Activated CD4-positive, alpha-beta T cell treated with anti-CD3 and anti-CD28 coated beads, Interleukin-2, amount 50 U/mL, for 48 hours (primary cell): ENCODE measurements around the gene PPP1R13L.
"Not testable (repeated sequence)": the region's sequence is repeated elsewhere in the genome, so short reads cannot be mapped to it uniquely, and the experiment has no call there.

ENCODE experiments used
- DNase-seq, 2 experiments: peaks; one replicate each; pipeline ENCODE4 v3.0.0-alpha.2; 2020

The PPP1R13L gene

DNA sequence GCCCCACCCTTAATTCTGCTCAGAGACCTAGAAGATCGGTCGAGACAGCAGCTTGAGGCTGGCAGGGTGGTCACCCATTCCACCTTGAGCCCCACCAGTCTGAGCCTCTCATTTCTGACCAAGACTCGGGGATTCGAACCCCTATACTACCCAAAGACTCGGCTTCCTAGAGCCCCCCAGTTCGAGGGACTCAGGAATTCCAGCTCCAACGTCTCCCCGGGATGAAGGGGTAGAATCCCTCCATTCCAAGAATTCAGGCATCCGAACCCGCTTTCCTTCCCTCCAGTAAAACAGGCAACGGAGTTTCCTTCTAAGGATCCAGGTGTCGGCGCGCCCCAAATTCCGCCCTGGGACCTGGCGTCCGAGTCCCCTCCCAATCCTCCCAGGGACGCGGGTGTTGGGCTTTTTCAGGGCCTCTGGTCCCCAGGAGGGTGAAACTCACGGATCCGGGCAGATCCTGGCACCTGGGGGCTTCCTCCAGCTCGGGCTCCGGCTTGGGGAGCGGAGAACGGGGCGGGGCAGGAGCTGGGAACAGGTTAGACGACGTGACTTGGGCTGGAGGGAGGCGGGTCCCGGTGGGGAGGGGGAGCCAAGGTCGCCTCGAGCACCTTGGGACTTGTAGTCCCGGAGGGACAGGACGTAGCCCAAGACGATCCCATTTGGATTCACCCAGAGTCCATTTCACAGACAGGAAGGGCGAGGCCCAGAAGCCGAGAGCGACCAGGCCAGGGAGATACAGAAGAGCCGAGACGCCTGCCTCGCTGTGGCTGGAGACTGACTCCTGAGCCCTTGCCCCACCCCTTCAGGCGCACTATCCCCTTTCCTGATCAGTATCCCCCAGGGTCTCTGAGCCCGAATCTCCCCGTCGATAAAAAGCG is at the start of gene PPP1R13L:
TSS of gene PPP1R13L (minus strand) at position 513 of the 878 bp plus-strand sequence. CDS start 6,751 bp downstream, outside the sequence.
- peak; percentile 74 to 81 for DNase-seq

DNA sequence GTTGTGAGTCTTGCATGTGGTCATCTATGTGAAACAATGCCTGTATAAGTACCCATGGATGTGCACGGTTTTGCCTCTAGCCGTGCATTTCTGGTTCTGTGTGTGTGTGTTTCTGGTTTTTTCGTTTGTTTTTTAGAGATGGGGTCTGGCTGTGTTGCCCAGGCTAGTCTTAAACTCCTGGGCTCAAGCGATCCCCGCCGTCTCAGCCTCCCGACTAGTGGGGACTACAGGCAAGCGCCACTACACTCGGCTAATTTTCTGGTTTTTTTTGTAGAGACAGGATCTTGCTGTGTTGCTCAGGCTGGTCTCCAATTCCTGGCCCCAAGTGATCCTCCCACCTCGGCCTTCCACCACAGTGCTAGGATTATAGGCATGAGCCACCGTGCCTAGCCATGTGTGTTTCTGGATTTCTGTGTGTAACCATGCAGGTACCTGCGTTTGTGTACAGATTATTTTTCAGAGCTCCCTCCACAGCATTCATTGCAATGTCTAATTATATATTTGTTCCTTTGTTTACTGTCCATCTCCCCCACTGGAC is 47.0 kb upstream of the PPP1R13L start:
- DNase-seq, result no peak

DNA sequence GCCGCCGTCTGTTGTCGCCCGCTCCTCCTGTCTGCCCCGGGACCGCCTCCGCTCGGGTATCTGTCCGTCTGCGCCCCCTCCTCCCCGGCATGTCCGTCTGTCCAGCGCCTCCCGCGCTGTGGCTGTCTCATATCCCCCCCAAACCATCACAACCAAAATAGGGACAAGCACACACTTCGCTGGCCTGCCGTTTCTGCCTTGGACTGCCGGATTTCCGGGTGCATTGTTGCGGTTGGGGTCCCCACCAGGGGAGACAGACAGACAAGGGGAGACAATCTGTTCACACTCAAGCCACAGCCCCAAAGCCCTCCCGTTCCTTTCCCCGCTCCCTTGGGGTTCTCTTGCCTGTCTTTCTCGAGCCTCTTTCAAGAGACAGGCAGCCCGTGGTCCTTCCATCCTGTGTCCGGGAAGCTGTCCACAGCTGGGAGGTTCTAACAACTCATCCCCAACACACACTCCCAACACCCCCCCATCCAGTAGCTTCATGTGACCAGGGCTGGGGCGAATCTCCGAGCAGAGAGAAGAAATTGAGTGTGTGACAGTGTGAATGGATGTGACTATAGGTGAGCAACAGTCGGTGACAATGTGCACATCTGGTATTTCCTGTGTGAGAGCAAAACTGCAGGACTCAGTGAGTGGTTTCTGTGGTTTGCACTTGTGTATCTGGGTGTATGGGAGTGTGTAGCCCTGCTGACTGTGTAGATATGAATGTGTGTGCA is 46.4 kb upstream of the PPP1R13L start:
- peak; percentile 34 to 43 for DNase-seq

DNA sequence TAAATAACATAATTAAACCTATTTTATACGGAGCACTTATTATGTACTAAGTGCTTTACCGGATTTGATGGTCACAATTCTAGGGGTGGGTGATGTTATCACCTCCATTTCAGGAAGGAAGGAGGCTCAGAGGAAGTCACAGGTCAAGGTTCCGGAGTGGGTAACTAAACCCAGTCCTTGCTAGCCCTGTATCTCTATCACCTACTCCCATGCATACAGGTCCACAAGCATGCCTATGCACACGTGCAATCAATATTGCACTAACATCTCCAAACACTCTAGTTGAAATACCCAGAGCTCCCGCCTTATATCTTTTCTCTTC is 45.1 kb upstream of the PPP1R13L start:
- DNase-seq, result no peak

- DNase-seq, result no peak
Measured at GRCh38 chr19:45448887-45449299, 44.0 kb upstream of the PPP1R13L start.

GRCh38 chr19:45448425-45448756 is 43.5 kb upstream of the PPP1R13L start:
- DNase-seq, result no peak

DNA sequence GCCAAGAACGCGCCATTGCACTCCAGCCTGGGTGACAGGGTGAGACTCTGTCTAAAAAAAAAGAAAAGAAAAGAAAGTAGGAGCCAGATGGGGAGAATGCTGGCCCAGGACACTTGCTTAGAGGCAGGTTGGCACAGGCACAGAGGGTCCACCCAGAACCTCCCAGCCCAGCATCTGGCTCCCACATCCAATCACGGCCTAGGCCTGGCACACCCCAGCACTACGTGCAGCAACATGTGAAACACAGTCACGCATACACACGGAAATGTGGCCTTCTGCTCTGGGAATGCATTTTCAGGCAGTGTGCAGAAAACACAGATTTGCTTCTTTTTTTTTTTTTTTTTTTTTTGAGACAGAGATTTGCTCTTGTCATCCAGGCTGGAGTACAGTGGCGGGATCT is 42.1 kb upstream of the PPP1R13L start:
- no peak for DNase-seq

GRCh38 chr19:45446295-45446694 is 41.4 kb upstream of the PPP1R13L start:
- DNase-seq, result no peak

- DNase-seq, result no peak
Measured at GRCh38 chr19:45445139-45445538, 40.3 kb upstream of the PPP1R13L start.

DNA sequence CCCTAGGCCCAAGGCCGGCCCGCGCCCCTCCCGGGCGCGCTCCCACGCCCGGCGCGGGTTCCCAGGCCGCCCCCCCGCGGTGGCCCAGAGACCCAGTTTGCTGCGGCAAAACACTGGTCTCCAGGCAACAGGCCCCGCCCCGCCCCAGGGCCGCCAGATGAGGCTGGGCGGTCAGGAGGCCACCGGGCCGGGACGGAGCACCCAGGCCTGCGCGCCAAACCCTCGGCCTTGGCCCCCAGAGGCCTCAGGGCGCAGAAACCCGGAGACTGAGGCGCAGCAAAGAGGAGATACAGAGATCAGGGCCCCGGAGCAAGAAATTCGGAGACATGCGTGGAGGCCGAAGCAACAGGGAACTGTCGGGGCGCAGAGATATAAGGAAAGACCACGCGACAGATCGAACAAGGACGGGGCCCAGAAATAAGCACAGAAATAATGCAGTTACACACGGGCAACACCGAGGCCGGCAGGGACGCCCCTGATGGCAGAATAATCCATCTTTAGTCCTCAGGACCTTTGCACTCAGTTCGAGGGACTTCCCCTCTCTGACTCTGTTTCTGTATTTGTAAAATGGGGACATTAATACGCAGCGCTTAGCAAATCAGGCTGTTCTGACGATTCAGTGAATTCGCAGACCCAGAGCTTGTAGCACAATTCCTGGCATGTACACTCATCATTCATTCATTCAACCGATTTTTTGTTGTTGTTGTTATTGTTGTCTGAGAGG is 39.6 kb upstream of the PPP1R13L start:
- DNase-seq, result peak; percentile 81 to 85

- peak; percentile 71 to 79 for DNase-seq
Measured at GRCh38 chr19:45443462-45444317, 38.8 kb upstream of the PPP1R13L start.

- DNase-seq, result peak in 1 of 2 experiments; percentile 43
Measured at GRCh38 chr19:45442778-45443461, 38.1 kb upstream of the PPP1R13L start.

GRCh38 chr19:45442408-45442777 is 37.5 kb upstream of the PPP1R13L start:
- no peak for DNase-seq

GRCh38 chr19:45440873-45441654 is 36.2 kb upstream of the PPP1R13L start:
- DNase-seq, result no peak

- no peak for DNase-seq
Measured at GRCh38 chr19:45440259-45440638, 35.4 kb upstream of the PPP1R13L start.

DNA sequence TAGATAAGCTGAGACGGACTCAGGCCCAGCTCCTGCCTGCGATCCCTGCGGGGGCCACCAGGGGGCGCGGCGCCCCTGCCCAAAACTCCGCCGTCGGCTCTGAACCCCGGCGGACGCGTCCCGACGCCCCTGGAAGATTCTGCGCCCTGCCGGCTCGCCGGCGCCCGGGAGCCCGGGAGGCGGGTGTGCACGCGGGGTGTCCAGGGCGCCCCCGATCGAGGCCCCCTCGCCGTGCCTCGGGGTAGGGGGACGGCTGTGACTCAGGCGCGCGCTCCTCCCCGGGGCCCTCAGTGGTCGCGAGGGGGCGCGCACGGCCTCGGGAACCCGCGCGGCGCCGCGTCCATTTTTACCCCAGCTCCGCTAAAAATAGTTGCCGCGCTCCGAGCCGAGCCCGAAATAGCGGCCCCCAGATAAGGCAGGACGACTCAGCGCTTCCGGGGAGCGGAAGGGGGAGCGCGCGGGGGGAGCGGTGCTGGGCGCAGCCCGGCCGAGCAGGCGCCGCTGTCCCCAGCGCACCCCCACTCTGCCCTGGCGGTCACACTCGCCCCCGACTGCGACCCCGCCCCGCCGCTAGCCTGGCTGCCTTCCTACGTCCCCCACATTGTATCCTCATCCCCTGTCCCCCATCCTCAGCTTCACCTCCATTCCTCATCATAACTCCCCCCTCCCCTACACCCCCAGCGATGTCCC is 34.8 kb upstream of the PPP1R13L start:
- peak; percentile 81 to 85 for DNase-seq

DNA sequence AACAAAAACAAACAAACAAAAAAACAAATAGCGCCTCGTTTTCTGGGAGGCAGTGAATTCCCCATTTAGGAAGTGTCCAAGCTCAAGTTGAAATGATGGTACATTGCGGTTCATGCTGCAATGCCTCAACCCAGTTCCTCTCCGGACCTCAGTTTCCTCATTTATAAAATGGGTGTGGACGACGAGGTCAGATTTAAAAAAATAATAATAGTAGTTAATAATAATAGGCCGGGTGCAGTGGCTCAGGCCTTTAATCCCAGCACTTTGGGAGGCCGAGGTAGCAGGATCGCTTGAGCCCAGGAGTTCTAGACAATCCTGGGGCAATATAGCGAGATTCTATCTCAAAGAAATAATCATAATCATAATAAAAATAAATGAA is 34.3 kb upstream of the PPP1R13L start:
- no peak for DNase-seq

GRCh38 chr19:45437328-45437727 is 32.5 kb upstream of the PPP1R13L start:
- DNase-seq, result no peak

DNA sequence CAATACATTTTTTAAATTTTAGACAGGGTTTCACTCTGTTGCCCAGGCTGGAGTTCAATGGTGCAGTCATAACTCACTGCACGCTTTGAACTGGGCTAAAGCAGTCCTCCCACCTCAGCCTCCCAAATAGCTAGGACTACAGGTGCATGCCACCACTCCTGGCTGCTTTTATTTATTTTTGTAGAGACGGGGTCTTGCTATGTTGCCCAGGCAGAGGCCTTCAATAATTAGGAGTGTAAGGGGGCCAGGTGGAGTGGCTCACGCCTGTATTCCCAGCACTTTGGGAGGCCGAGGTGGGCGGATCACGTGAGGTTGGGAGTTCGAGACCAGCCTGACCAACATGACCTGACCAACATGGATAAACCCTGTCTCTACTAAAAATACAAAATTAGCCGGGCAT is 27.7 kb upstream of the PPP1R13L start:
- DNase-seq, result not testable (repeated sequence)

- not testable (repeated sequence) for DNase-seq
Measured at GRCh38 chr19:45431008-45431407, 26.1 kb upstream of the PPP1R13L start.
